ENCODE results near the gene LYRM1. TPM values are rescaled to one million over a fixed set of nuclear protein-coding genes. Genes with fewer than 3 reads are reported as not detected.

Gene LYRM1
- total RNA-seq, 4 donors from 2014 or later = 30.6 to 67.3 (median 39.4) TPM

DNA sequence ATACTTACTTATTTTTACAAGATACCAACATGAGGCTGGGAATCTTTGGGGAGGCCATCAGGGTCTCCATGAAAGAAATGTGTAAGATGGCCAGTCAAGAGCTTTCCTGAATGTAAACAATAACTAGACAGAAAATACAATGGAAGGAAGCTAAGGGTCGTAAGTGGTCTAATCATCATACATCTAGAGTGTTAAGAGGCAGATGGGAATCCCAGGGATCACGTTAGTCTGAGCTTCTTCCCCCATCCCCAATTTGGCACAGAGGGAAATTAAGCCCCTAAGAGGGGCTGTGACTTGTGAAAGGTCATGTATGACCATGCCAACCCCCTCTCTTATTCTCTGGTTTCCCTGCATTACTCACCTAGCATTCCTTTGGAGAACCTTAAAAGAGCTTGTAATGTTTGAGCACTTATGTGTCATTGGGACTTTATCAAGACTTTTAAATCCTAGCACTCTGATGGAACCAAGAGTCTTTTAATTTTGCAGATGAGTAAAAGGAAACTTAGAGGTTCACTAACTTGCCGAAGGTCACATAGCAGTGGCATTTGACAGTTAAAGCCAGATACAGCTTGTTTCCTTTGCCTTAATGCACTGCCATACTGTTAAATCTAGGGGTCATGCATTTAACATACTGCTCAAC lies 46.5 kb upstream of the LYRM1 start:
- 81 to 89% methylated on average over 3 of the region's 3 CpGs for WGBS, 2 donors
- no peak for DNase-seq (ENCODE audit: low spot score in 2 of 2)
- Histone ChIP-seq H3K4me1 (peaks cover 0 to 83% (median 43%) of the 10 kb centered on the region in 4 donors), H3K9me3 (no peaks in the 10 kb centered on the region), H3K27ac (peak overlapping the region in 3 of 4 donors; percentile 70 to 92 (median 89)), H3K36me3 (peaks cover 0 to 20% (median 0%) of the 10 kb centered on the region in 3 donors), H3K27me3 (no peaks in the 10 kb centered on the region), H3K4me3 (no peak overlapping the region)
- TF ChIP-seq POLR2A (IDR thresholded peaks at IDR 0.05) = no peak
- TF ChIP-seq, protein P1, sequence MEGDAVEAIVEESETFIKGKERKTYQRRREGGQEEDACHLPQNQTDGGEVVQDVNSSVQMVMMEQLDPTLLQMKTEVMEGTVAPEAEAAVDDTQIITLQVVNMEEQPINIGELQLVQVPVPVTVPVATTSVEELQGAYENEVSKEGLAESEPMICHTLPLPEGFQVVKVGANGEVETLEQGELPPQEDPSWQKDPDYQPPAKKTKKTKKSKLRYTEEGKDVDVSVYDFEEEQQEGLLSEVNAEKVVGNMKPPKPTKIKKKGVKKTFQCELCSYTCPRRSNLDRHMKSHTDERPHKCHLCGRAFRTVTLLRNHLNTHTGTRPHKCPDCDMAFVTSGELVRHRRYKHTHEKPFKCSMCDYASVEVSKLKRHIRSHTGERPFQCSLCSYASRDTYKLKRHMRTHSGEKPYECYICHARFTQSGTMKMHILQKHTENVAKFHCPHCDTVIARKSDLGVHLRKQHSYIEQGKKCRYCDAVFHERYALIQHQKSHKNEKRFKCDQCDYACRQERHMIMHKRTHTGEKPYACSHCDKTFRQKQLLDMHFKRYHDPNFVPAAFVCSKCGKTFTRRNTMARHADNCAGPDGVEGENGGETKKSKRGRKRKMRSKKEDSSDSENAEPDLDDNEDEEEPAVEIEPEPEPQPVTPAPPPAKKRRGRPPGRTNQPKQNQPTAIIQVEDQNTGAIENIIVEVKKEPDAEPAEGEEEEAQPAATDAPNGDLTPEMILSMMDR (IDR thresholded peaks at IDR 0.05) = no peak
- no peak for TF ChIP-seq EP300 (IDR thresholded peaks at IDR 0.05)

DNA sequence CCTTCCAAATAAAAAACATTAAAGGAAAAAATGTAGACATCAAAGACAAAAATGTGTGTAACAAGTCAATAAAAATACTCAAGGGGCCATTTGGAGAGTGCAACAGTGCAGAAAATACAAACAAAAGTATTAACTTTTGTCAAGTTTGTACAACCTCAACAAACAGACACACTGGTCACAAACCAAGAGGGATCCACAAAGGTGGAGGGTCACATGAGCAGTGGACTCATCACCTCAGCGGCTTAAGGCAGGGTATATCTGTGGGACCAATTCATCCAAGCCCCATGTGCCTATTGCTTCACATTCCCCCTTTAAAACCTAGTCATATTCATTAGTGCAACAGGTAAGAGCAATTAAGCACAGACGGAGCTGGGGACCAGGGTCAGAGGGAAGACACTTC lies 45.6 kb upstream of the LYRM1 start:
- 90 to 92% methylated on average over 2 of the region's 2 CpGs for WGBS, 2 donors

DNA sequence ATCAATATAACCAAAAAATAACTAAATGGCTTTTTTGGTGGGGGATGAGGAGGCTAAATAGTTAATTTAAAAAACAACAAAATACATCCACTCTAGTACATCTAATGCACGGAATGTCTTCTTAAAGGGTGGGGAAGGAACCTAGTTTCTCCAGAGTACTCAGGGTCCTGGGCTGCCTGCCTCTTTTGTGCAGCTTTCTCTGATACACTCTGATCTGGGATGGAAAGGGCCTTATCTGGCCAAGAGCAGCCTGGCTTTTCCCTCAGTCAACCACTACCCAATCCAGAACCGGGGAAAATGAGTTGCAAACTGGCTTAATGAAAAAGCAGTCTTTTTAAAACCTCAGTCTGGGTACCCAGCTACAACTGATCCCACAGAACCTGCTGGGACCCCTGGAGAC lies 43.3 kb upstream of the LYRM1 start:
- Histone ChIP-seq H3K4me1 (peaks cover 3 to 80% (median 37%) of the 10 kb centered on the region in 4 donors), H3K27ac (peak overlapping the region in 2 of 4 donors; percentile 57 to 65), H3K9me3 (no peaks in the 10 kb centered on the region), H3K36me3 (peaks cover 0 to 51% (median 0%) of the 10 kb centered on the region in 3 donors), H3K27me3 (no peaks in the 10 kb centered on the region), H3K4me3 (no peak overlapping the region)
- TF ChIP-seq POLR2A (IDR thresholded peaks at IDR 0.05) (no peak), EP300 (IDR thresholded peaks at IDR 0.05) (no peak)
- TF ChIP-seq, protein P1 (IDR thresholded peaks at IDR 0.05) = no peak
- 64 to 69% methylated on average over 2 of the region's 2 CpGs for WGBS, 2 donors
- DNase-seq (ENCODE audit: low spot score in 2 of 2) = no peak

More for the DNA sequence above, 45.6 kb upstream of the LYRM1 start:
- TF ChIP-seq, protein P1 (IDR thresholded peaks at IDR 0.05) = no peak
- TF ChIP-seq POLR2A (IDR thresholded peaks at IDR 0.05) (no peak), EP300 (IDR thresholded peaks at IDR 0.05) (no peak)
- Histone ChIP-seq H3K27ac (peak overlapping the region in 1 of 4 donors; percentile 92), H3K4me1 (peaks cover 0 to 86% (median 47%) of the 10 kb centered on the region in 4 donors), H3K4me3 (no peak overlapping the region), H3K36me3 (peaks cover 0 to 28% (median 0%) of the 10 kb centered on the region in 3 donors), H3K9me3 (no peaks in the 10 kb centered on the region), H3K27me3 (no peaks in the 10 kb centered on the region)
- DNase-seq (ENCODE audit: low spot score in 2 of 2) = no peak

DNA sequence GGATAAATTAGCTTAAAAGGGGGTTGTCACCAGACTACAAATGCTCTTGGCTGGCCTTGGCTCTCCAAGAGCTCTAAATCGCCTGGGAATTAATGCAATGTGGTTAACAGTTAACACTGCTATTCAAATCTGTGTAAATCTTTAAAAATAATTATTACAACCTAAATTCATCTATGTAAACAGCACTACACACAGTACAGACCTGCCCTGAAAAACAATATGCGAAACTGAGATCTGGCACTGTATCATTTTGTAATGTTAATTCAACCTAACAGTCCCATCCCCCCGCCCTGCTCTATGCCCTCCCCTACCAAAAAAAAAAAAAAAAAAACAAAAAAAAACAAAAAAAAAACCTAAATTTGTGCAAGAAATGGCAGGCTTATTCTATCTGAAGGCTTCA lies 41.3 kb upstream of the LYRM1 start:
- Histone ChIP-seq H3K4me1 (peaks cover 3 to 68% (median 23%) of the 10 kb centered on the region in 4 donors), H3K4me3 (no peak overlapping the region), H3K9me3 (no peaks in the 10 kb centered on the region), H3K27me3 (no peaks in the 10 kb centered on the region), H3K36me3 (peaks cover 0 to 54% (median 0%) of the 10 kb centered on the region in 3 donors), H3K27ac (peak overlapping the region in 2 of 4 donors; percentile 36 to 70)
- DNase-seq (ENCODE audit: low spot score in 2 of 2) = no peak
- TF ChIP-seq POLR2A (IDR thresholded peaks at IDR 0.05) (no peak), EP300 (IDR thresholded peaks at IDR 0.05) (no peak)
- TF ChIP-seq, protein P1 (IDR thresholded peaks at IDR 0.05) = no peak
- 78 to 81% methylated on average over 3 of the region's 3 CpGs for whole genome bisulfite sequencing, 2 donors

DNA sequence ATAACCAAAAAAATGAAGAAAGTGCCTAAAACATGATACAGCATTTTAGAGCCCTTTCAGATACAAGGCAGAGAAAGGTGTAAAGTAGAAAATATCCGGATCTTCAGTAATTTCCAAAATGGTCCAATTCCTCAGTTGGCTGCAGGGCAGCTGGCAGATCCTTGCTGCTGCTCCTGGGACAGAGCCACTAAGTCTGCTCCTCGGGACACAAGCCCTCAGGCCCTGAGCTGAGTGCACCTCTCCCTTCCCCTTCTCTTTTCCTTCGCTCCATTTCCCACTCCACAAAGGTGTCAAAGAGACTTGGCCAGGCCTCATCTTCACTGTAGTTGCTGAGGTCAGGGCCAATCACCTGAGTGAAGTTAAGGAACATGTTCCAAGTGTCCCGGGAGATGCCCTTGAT lies 40.9 kb upstream of the LYRM1 start:
- H3K36me3 ChIP-seq = peaks cover 0 to 53% (median 0%) of the 10 kb centered on the region in 3 donors
- H3K4me3 ChIP-seq = no peak overlapping the region
- no peak for DNase-seq (ENCODE audit: low spot score in 2 of 2)
- WGBS, 2 donors = 74 to 78% methylated on average over 4 of the region's 4 CpGs
- no peaks in the 10 kb centered on the region for H3K9me3 ChIP-seq
- TF ChIP-seq EP300 (IDR thresholded peaks at IDR 0.05) = no peak
- H3K27ac ChIP-seq = peak overlapping the region in 3 of 4 donors; percentile 27 to 70 (median 48)
- peaks cover 3 to 64% (median 21%) of the 10 kb centered on the region in 4 donors for H3K4me1 ChIP-seq
- no peaks in the 10 kb centered on the region for H3K27me3 ChIP-seq

All from tibial nerve (tissue), 4 donors.